H1 (cell line): Measurements from ENCODE around the gene ACTN3. TPM values are rescaled to one million over a fixed set of nuclear protein-coding genes. Genes with fewer than 3 reads are reported as not detected.

ENCODE experiments used
- HDAC2 ChIP-seq, 2 experiments: fragments of 300-600 bp in 1 of 2; sonication (generic) in 1 of 2; IDR thresholded peaks; 2 replicates each; pipeline ENCODE4 v1.6.1; 2011 to 2012; ENCODE audit warnings: low read depth in 2 of 2, low read length in 2 of 2, mild to moderate bottlenecking in 2 of 2, moderate library complexity in 2 of 2, borderline replicate concordance in 1 of 2, inconsistent platforms in 1 of 2
- SP1 ChIP-seq: IDR thresholded peaks from 2 replicates; pipeline ENCODE4 v1.6.1; 2011; ENCODE audit warnings: low read depth, low read length
- SP2 ChIP-seq: IDR thresholded peaks from 2 replicates; pipeline ENCODE4 v1.6.1; 2012; ENCODE audit warnings: mild to moderate bottlenecking, low read length, inconsistent platforms
- TBP ChIP-seq: IDR thresholded peaks from 2 replicates; pipeline ENCODE4 v1.6.1; 2011; ENCODE audit warnings: low read depth, low read length, improper control_type of control experiment
- TEAD4 ChIP-seq: IDR thresholded peaks from 2 replicates; pipeline ENCODE4 v1.6.1; 2012; ENCODE audit warnings: low read depth, low read length, inconsistent platforms, mixed read lengths
- polyA plus RNA-seq, 7 experiments: library from polyadenylated mRNA; depleted of rRNA in 3 of 7; stranded (reverse) in 5 of 7; unstranded in 2 of 7; fragments of >200 nt in 5 of 7; fragments of 200-250 nt in 2 of 7; gene quantifications; 1 replicate in 5 of 7; 2 replicates in 1 of 7; 4 replicates in 1 of 7; pipeline versions ENCODE4 v1.2.1 to v1.2.3, GENCODE V29; 2011 to 2013; ENCODE audit warnings: missing spikeins in 2 of 7, mixed read lengths in 2 of 7
- total RNA-seq: library from RNA; stranded (reverse); fragmentation: NEBNext Ultra II Directional; extraction: Animal tissue kit (Norgen Biotek cat#: 25700); gene quantifications from 2 replicates; pipeline ENCODE4 v1.2.1, GENCODE V29; 2021
- TF ChIP-seq, protein P1 (sequence below): IDR thresholded peaks from 2 replicates; pipeline ENCODE4 v1.6.1; 2011; ENCODE audit warnings: low read length, improper control_type of control experiment

Gene ACTN3
- total and polyA plus RNA-seq, 2 of the 8 experiments (the other 6 are each of a cell fraction or from before 2014, with no cell fraction given), result 30.8 to 36.7 TPM

- 0 out of 2 replicates have a peak, but pooled peaks have one; percentile 12 for TF ChIP-seq TEAD4
- peak in 1 of 2 experiments; percentile 20; a peak in 1 of 4 replicates for TF ChIP-seq HDAC2 (IDR thresholded peaks at IDR 0.05; ENCODE audit: borderline replicate concordance in 1 of 2, low read depth in 2 of 2, low read length in 2 of 2)
- TF ChIP-seq, protein P1, sequence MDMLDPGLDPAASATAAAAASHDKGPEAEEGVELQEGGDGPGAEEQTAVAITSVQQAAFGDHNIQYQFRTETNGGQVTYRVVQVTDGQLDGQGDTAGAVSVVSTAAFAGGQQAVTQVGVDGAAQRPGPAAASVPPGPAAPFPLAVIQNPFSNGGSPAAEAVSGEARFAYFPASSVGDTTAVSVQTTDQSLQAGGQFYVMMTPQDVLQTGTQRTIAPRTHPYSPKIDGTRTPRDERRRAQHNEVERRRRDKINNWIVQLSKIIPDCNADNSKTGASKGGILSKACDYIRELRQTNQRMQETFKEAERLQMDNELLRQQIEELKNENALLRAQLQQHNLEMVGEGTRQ, result no peak
- peak; percentile 3 for TF ChIP-seq TBP
- peak; percentile 56 for TF ChIP-seq SP2
- peak; percentile 77 for TF ChIP-seq SP1
- TF ChIP-seq, all 59 proteins: peak for 13
These were observed 869 bp upstream of the ACTN3 start, which contains the start of gene ZDHHC24 (continued) for GRCh38 chr11:66545701-66546367.
